Effector memory CD4-positive, alpha-beta T cell (primary cell): ENCODE results near the gene ID1.

Source experiments
- DNase-seq, 3 donors: peaks; one replicate each; pipeline ENCODE4 v3.0.0-alpha.2; 2020
- H3K27ac ChIP-seq: 2 replicates; pipeline ENCODE4 v1.7.0; 2013; ENCODE audit warnings: mild to moderate bottlenecking, low read length, moderate library complexity; ENCODE audit not compliant: insufficient read depth, poor library complexity, severe bottlenecking
- H3K27me3 ChIP-seq: replicated peaks from 2 replicates; pipeline ENCODE4 v1.7.0; 2013; ENCODE audit warnings: mild to moderate bottlenecking, low read length; ENCODE audit not compliant: insufficient read depth, control insufficient read depth, poor library complexity, severe bottlenecking
- H3K36me3 ChIP-seq: 2 replicates; pipeline ENCODE4 v1.7.0; 2013; ENCODE audit warnings: mild to moderate bottlenecking, low read length, moderate library complexity; ENCODE audit not compliant: control insufficient read depth, insufficient read depth
- H3K4me1 ChIP-seq: 2 replicates; pipeline ENCODE4 v1.7.0; 2013; ENCODE audit warnings: low read length, mild to moderate bottlenecking; ENCODE audit not compliant: control insufficient read depth, insufficient read depth, poor library complexity, severe bottlenecking
- H3K4me3 ChIP-seq: 2 replicates; pipeline ENCODE4 v1.7.0; 2013; ENCODE audit warnings: low read length, low read depth, mild to moderate bottlenecking; ENCODE audit not compliant: insufficient read depth, poor library complexity, severe bottlenecking
- H3K9me3 ChIP-seq: 2 replicates; pipeline ENCODE4 v1.7.0; 2013; ENCODE audit warnings: mild to moderate bottlenecking, low read length, moderate library complexity; ENCODE audit not compliant: control insufficient read depth

The ID1 gene

GRCh38 chr20:31567380-31567720, 37.7 kb upstream of the ID1 start:
- H3K27ac ChIP-seq, result no peak overlapping the region
- H3K9me3 ChIP-seq, result no peaks in the 10 kb centered on the region
- no peaks in the 10 kb centered on the region for H3K27me3 ChIP-seq
- no peak for DNase-seq
- peaks cover 6% of the 10 kb centered on the region for H3K4me1 ChIP-seq
- no peak overlapping the region for H3K4me3 ChIP-seq
- peaks cover 35% of the 10 kb centered on the region for H3K36me3 ChIP-seq

- no peaks in the 10 kb centered on the region for H3K9me3 ChIP-seq
- peaks cover 27% of the 10 kb centered on the region for H3K36me3 ChIP-seq
- H3K27ac ChIP-seq, result no peak overlapping the region
- no peak overlapping the region for H3K4me3 ChIP-seq
- no peak for DNase-seq
- H3K4me1 ChIP-seq, result peaks cover 12% of the 10 kb centered on the region
- no peaks in the 10 kb centered on the region for H3K27me3 ChIP-seq
These were observed 36.9 kb upstream of the ID1 start for GRCh38 chr20:31568041-31568731.

- Histone ChIP-seq H3K36me3 (peaks cover 23% of the 10 kb centered on the region), H3K9me3 (no peaks in the 10 kb centered on the region), H3K4me3 (no peak overlapping the region), H3K27me3 (no peaks in the 10 kb centered on the region), H3K4me1 (peaks cover 17% of the 10 kb centered on the region), H3K27ac (no peak overlapping the region)
- DNase-seq, result no peak
These were observed 36.3 kb upstream of the ID1 start for GRCh38 chr20:31568773-31569162.

- Histone ChIP-seq H3K9me3 (no peaks in the 10 kb centered on the region), H3K27ac (no peak overlapping the region), H3K4me3 (no peak overlapping the region), H3K36me3 (peaks cover 17% of the 10 kb centered on the region), H3K4me1 (peaks cover 18% of the 10 kb centered on the region), H3K27me3 (no peaks in the 10 kb centered on the region)
- DNase-seq, result peak; percentile 26 to 42 (median 36)
These were observed 35.7 kb upstream of the ID1 start for GRCh38 chr20:31569163-31570020.

- no peak for DNase-seq
- Histone ChIP-seq H3K4me3 (no peak overlapping the region), H3K27ac (no peak overlapping the region), H3K9me3 (no peaks in the 10 kb centered on the region), H3K36me3 (peaks cover 15% of the 10 kb centered on the region), H3K4me1 (peaks cover 18% of the 10 kb centered on the region), H3K27me3 (no peaks in the 10 kb centered on the region)
These were observed 35.0 kb upstream of the ID1 start for GRCh38 chr20:31570021-31570463.

- DNase-seq, result no peak
- no peaks in the 10 kb centered on the region for H3K9me3 ChIP-seq
- H3K27me3 ChIP-seq, result no peaks in the 10 kb centered on the region
- peaks cover 15% of the 10 kb centered on the region for H3K36me3 ChIP-seq
- H3K27ac ChIP-seq, result no peak overlapping the region
- H3K4me1 ChIP-seq, result peaks cover 18% of the 10 kb centered on the region
- no peak overlapping the region for H3K4me3 ChIP-seq
These were observed 34.1 kb upstream of the ID1 start for GRCh38 chr20:31570735-31571617.

- Histone ChIP-seq H3K27me3 (no peaks in the 10 kb centered on the region), H3K27ac (peak overlapping the region; percentile 75), H3K4me1 (peaks cover 15% of the 10 kb centered on the region), H3K4me3 (peak overlapping the region; percentile 52), H3K9me3 (no peaks in the 10 kb centered on the region), H3K36me3 (peaks cover 11% of the 10 kb centered on the region)
- DNase-seq, result no peak
These were observed 32.9 kb upstream of the ID1 start for GRCh38 chr20:31572042-31572700.

- DNase-seq, result peak; percentile 77 to 82 (median 78)
- Histone ChIP-seq H3K27me3 (no peaks in the 10 kb centered on the region), H3K27ac (peak overlapping the region; percentile 75), H3K4me3 (peak overlapping the region; percentile 60), H3K4me1 (peaks cover 15% of the 10 kb centered on the region), H3K36me3 (peaks cover 11% of the 10 kb centered on the region), H3K9me3 (no peaks in the 10 kb centered on the region)
These were observed 32.2 kb upstream of the ID1 start for GRCh38 chr20:31572701-31573554.
